ENCODE measurements around the gene ABCB9. TPM values are rescaled to one million over a fixed set of nuclear protein-coding genes. Genes with fewer than 3 reads are reported as not detected.
"Not testable (repeated sequence)": the region's sequence is repeated elsewhere in the genome, so short reads cannot be mapped to it uniquely, and the experiment has no call there.

The ABCB9 gene
- total and polyA plus RNA-seq, 2 experiments from 2014 or later: 1.2 to 7.0 TPM

DNA sequence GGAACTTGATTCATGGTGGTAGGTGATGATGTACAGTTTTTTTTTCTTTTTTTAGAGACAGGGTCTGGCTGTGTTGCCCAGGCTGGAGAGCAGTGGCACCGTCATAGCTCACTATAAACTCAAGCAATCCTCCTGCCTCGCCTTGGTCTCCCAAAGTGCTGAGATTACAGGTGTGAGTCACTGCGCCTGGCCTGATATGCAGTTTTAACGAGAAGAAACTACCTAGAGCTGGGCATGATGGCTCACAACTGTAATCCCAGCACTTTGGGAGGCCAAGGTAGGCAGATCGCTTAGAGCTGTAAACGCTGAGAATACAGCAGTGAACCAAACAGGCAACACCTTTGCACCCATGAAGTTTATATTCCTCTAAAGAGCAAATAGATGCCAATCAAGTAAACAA is 57.3 kb downstream of the ABCB9 start:
- Histone ChIP-seq H3K9me2 (ENCODE audit: insufficient read depth) (no peaks in the 10 kb centered on the region), H3K4me2 (no peak overlapping the region), H4K20me1 (replicated peaks; ENCODE audit: insufficient read depth) (no peaks in the 10 kb centered on the region; the same call in 1 of the 2 replicates), H3K4me3 (no peak overlapping the region), H3K36me3 (ENCODE audit: insufficient read depth) (no peaks in the 10 kb centered on the region), H2AFZ (no peak overlapping the region), H3F3A (replicated peaks; ENCODE audit: low read depth) (no peaks in the 10 kb centered on the region), H3K79me2 (replicated peaks; ENCODE audit: insufficient read depth) (no peaks in the 10 kb centered on the region), H3K27ac (ENCODE audit: low read depth) (no peak overlapping the region), H3K27me3 (ENCODE audit: insufficient read depth) (no peaks in the 10 kb centered on the region), H3K4me1 (ENCODE audit: insufficient read depth) (peaks cover 5% of the 10 kb centered on the region)
- H3K9me3 Mint-ChIP-seq: no peaks in the 10 kb centered on the region; the same call in 2 of the 3 replicates
- DNase-seq (ENCODE audit: low spot score): no peak
- H3K27me3 Mint-ChIP-seq (ENCODE audit: insufficient read depth, low read depth, poor library complexity): peaks cover 5% of the 10 kb centered on the region
- H3K36me3 Mint-ChIP-seq (ENCODE audit: low read depth): no peaks in the 10 kb centered on the region
- peaks cover 13% of the 10 kb centered on the region for H3K4me1 Mint-ChIP-seq
- no peak for TF ChIP-seq JUNB (IDR thresholded peaks at IDR 0.05; ENCODE audit: unreplicated experiment)
- TF ChIP-seq STAT1 (IDR thresholded peaks at IDR 0.05; ENCODE audit: unreplicated experiment): no peak
- TF ChIP-seq ZNF331 (CRISPR knock-in tag; IDR thresholded peaks at IDR 0.05; ENCODE audit: low read depth): no peak
- TF ChIP-seq, protein P1, sequence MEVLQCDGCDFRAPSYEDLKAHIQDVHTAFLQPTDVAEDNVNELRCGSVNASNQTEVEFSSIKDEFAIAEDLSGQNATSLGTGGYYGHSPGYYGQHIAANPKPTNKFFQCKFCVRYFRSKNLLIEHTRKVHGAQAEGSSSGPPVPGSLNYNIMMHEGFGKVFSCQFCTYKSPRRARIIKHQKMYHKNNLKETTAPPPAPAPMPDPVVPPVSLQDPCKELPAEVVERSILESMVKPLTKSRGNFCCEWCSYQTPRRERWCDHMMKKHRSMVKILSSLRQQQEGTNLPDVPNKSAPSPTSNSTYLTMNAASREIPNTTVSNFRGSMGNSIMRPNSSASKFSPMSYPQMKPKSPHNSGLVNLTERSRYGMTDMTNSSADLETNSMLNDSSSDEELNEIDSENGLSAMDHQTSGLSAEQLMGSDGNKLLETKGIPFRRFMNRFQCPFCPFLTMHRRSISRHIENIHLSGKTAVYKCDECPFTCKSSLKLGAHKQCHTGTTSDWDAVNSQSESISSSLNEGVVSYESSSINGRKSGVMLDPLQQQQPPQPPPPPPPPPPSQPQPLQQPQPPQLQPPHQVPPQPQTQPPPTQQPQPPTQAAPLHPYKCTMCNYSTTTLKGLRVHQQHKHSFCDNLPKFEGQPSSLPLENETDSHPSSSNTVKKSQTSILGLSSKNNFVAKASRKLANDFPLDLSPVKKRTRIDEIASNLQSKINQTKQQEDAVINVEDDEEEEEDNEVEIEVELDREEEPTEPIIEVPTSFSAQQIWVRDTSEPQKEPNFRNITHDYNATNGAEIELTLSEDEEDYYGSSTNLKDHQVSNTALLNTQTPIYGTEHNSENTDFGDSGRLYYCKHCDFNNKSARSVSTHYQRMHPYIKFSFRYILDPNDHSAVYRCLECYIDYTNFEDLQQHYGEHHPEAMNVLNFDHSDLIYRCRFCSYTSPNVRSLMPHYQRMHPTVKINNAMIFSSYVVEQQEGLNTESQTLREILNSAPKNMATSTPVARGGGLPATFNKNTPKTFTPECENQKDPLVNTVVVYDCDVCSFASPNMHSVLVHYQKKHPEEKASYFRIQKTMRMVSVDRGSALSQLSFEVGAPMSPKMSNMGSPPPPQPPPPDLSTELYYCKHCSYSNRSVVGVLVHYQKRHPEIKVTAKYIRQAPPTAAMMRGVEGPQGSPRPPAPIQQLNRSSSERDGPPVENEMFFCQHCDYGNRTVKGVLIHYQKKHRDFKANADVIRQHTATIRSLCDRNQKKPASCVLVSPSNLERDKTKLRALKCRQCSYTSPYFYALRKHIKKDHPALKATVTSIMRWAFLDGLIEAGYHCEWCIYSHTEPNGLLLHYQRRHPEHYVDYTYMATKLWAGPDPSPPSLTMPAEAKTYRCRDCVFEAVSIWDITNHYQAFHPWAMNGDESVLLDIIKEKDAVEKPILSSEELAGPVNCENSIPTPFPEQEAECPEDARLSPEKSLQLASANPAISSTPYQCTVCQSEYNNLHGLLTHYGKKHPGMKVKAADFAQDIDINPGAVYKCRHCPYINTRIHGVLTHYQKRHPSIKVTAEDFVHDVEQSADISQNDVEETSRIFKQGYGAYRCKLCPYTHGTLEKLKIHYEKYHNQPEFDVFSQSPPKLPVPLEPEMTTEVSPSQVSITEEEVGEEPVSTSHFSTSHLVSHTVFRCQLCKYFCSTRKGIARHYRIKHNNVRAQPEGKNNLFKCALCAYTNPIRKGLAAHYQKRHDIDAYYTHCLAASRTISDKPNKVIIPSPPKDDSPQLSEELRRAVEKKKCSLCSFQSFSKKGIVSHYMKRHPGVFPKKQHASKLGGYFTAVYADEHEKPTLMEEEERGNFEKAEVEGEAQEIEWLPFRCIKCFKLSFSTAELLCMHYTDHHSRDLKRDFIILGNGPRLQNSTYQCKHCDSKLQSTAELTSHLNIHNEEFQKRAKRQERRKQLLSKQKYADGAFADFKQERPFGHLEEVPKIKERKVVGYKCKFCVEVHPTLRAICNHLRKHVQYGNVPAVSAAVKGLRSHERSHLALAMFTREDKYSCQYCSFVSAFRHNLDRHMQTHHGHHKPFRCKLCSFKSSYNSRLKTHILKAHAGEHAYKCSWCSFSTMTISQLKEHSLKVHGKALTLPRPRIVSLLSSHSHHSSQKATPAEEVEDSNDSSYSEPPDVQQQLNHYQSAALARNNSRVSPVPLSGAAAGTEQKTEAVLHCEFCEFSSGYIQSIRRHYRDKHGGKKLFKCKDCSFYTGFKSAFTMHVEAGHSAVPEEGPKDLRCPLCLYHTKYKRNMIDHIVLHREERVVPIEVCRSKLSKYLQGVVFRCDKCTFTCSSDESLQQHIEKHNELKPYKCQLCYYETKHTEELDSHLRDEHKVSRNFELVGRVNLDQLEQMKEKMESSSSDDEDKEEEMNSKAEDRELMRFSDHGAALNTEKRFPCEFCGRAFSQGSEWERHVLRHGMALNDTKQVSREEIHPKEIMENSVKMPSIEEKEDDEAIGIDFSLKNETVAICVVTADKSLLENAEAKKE (CRISPR knock-in tag; IDR thresholded peaks at IDR 0.05): no peak
- TF ChIP-seq, protein P2, sequence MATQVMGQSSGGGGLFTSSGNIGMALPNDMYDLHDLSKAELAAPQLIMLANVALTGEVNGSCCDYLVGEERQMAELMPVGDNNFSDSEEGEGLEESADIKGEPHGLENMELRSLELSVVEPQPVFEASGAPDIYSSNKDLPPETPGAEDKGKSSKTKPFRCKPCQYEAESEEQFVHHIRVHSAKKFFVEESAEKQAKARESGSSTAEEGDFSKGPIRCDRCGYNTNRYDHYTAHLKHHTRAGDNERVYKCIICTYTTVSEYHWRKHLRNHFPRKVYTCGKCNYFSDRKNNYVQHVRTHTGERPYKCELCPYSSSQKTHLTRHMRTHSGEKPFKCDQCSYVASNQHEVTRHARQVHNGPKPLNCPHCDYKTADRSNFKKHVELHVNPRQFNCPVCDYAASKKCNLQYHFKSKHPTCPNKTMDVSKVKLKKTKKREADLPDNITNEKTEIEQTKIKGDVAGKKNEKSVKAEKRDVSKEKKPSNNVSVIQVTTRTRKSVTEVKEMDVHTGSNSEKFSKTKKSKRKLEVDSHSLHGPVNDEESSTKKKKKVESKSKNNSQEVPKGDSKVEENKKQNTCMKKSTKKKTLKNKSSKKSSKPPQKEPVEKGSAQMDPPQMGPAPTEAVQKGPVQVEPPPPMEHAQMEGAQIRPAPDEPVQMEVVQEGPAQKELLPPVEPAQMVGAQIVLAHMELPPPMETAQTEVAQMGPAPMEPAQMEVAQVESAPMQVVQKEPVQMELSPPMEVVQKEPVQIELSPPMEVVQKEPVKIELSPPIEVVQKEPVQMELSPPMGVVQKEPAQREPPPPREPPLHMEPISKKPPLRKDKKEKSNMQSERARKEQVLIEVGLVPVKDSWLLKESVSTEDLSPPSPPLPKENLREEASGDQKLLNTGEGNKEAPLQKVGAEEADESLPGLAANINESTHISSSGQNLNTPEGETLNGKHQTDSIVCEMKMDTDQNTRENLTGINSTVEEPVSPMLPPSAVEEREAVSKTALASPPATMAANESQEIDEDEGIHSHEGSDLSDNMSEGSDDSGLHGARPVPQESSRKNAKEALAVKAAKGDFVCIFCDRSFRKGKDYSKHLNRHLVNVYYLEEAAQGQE (IDR thresholded peaks at IDR 0.05; ENCODE audit: unreplicated experiment): no peak
- TF ChIP-seq, protein P3, sequence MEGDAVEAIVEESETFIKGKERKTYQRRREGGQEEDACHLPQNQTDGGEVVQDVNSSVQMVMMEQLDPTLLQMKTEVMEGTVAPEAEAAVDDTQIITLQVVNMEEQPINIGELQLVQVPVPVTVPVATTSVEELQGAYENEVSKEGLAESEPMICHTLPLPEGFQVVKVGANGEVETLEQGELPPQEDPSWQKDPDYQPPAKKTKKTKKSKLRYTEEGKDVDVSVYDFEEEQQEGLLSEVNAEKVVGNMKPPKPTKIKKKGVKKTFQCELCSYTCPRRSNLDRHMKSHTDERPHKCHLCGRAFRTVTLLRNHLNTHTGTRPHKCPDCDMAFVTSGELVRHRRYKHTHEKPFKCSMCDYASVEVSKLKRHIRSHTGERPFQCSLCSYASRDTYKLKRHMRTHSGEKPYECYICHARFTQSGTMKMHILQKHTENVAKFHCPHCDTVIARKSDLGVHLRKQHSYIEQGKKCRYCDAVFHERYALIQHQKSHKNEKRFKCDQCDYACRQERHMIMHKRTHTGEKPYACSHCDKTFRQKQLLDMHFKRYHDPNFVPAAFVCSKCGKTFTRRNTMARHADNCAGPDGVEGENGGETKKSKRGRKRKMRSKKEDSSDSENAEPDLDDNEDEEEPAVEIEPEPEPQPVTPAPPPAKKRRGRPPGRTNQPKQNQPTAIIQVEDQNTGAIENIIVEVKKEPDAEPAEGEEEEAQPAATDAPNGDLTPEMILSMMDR (conservative IDR thresholded peaks at IDR 0.05; ENCODE audit: low read depth in 2 of 2): no peak
- TF ChIP-seq POLR2AphosphoS5 (IDR thresholded peaks at IDR 0.05; ENCODE audit: low read depth): no peak
- ATAC-seq: no peak
- H3K4me3 Mint-ChIP-seq: no peak overlapping the region
- H3K27ac Mint-ChIP-seq: no peak overlapping the region

DNA sequence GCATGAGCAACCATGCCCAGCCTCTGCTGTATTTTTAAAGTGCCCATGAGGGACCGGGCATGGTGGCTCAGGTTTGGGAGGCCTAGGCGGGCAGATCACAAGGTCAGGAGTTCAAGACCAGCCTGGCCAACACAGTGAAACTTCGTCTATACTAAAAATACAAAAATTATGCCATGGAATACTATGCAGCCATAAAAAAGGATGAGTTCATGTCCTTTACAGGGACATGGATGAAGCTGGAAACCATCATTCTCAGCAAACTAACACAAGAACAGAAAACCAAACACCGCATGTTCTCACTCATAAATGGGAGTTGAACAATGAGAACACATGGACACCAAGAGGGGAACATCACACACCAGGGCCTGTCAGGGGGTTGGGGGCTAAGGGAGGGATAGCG is 61.0 kb downstream of the ABCB9 start:
- ATAC-seq; H3K9me2 ChIP-seq (ENCODE audit: insufficient read depth); H2AFZ ChIP-seq; H3K9me3 Mint-ChIP-seq; H3K4me2 ChIP-seq; H3K36me3 Mint-ChIP-seq (ENCODE audit: low read depth); H4K20me1 ChIP-seq (replicated peaks; ENCODE audit: insufficient read depth); H3K4me3 Mint-ChIP-seq; H3K27ac Mint-ChIP-seq; H3K79me2 ChIP-seq (replicated peaks; ENCODE audit: insufficient read depth); H3K4me3 ChIP-seq; H3K27me3 Mint-ChIP-seq (ENCODE audit: insufficient read depth, low read depth, poor library complexity); H3K36me3 ChIP-seq (ENCODE audit: insufficient read depth); DNase-seq (ENCODE audit: low spot score); H3F3A ChIP-seq (replicated peaks; ENCODE audit: low read depth); H3K27me3 ChIP-seq (ENCODE audit: insufficient read depth); H3K27ac ChIP-seq (ENCODE audit: low read depth): not testable (repeated sequence)
- peaks cover 21% of the 10 kb centered on the region for H3K4me1 Mint-ChIP-seq
- H3K4me1 ChIP-seq (ENCODE audit: insufficient read depth): peaks cover 13% of the 10 kb centered on the region
